HL-60 (cell line): ENCODE results near the gene MEG3.

Source experiments
- TF ChIP-seq, protein P1 (sequence below): IDR thresholded peaks from one replicate; pipeline ENCODE4 v1.5.1; 2011; ENCODE audit warnings: low read length, control low read depth, inconsistent platforms; ENCODE audit not compliant: insufficient read depth
- TF ChIP-seq, protein P2 (sequence below): IDR thresholded peaks from 2 replicates; pipeline ENCODE4 v1.6.1; 2012; ENCODE audit warnings: low read depth; ENCODE audit not compliant: insufficient replicate concordance

DNA sequence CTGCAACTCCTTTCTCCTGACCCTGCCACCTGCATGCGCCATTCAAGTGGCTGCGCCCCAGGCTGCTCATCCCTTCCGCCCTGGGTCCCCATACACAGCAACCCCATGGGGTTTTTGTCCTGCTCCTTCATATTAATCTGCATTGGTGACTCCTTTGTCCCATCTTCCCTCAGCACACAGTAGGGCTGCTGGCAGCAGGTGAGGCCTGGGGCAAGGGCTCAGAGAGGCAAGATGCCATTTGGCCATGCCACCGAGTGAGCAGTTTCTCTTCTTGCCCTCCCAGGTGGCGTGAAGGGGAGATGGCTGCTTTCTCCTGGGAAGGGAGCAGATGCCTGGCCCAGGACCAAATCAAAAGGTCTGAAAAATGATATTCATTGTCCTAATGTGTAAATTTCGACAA is 68.5 kb downstream of the MEG3 start:
- TF ChIP-seq, protein P1, sequence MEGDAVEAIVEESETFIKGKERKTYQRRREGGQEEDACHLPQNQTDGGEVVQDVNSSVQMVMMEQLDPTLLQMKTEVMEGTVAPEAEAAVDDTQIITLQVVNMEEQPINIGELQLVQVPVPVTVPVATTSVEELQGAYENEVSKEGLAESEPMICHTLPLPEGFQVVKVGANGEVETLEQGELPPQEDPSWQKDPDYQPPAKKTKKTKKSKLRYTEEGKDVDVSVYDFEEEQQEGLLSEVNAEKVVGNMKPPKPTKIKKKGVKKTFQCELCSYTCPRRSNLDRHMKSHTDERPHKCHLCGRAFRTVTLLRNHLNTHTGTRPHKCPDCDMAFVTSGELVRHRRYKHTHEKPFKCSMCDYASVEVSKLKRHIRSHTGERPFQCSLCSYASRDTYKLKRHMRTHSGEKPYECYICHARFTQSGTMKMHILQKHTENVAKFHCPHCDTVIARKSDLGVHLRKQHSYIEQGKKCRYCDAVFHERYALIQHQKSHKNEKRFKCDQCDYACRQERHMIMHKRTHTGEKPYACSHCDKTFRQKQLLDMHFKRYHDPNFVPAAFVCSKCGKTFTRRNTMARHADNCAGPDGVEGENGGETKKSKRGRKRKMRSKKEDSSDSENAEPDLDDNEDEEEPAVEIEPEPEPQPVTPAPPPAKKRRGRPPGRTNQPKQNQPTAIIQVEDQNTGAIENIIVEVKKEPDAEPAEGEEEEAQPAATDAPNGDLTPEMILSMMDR = no peak
- TF ChIP-seq, protein P2, sequence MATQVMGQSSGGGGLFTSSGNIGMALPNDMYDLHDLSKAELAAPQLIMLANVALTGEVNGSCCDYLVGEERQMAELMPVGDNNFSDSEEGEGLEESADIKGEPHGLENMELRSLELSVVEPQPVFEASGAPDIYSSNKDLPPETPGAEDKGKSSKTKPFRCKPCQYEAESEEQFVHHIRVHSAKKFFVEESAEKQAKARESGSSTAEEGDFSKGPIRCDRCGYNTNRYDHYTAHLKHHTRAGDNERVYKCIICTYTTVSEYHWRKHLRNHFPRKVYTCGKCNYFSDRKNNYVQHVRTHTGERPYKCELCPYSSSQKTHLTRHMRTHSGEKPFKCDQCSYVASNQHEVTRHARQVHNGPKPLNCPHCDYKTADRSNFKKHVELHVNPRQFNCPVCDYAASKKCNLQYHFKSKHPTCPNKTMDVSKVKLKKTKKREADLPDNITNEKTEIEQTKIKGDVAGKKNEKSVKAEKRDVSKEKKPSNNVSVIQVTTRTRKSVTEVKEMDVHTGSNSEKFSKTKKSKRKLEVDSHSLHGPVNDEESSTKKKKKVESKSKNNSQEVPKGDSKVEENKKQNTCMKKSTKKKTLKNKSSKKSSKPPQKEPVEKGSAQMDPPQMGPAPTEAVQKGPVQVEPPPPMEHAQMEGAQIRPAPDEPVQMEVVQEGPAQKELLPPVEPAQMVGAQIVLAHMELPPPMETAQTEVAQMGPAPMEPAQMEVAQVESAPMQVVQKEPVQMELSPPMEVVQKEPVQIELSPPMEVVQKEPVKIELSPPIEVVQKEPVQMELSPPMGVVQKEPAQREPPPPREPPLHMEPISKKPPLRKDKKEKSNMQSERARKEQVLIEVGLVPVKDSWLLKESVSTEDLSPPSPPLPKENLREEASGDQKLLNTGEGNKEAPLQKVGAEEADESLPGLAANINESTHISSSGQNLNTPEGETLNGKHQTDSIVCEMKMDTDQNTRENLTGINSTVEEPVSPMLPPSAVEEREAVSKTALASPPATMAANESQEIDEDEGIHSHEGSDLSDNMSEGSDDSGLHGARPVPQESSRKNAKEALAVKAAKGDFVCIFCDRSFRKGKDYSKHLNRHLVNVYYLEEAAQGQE = no peak
